Measurements from ENCODE around the gene C22orf42. TPM values are rescaled to one million over a fixed set of nuclear protein-coding genes. Genes with fewer than 3 reads are reported as not detected.

The C22orf42 gene, protein sequence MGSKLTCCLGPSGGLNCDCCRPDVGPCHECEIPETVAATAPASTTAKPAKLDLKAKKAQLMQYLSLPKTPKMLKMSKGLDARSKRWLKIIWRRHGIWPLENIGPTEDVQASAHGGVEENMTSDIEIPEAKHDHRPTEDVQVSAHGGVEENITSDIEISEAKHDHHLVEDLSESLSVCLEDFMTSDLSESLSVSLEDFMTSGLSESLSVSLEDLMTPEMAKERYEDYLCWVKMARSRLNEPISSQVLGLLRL
- total RNA-seq, result not detected
- not detected for polyA plus RNA-seq
- long read RNA-seq, donor 1, result 0 reads
- long read RNA-seq, donor 2, result 0 reads

DNA sequence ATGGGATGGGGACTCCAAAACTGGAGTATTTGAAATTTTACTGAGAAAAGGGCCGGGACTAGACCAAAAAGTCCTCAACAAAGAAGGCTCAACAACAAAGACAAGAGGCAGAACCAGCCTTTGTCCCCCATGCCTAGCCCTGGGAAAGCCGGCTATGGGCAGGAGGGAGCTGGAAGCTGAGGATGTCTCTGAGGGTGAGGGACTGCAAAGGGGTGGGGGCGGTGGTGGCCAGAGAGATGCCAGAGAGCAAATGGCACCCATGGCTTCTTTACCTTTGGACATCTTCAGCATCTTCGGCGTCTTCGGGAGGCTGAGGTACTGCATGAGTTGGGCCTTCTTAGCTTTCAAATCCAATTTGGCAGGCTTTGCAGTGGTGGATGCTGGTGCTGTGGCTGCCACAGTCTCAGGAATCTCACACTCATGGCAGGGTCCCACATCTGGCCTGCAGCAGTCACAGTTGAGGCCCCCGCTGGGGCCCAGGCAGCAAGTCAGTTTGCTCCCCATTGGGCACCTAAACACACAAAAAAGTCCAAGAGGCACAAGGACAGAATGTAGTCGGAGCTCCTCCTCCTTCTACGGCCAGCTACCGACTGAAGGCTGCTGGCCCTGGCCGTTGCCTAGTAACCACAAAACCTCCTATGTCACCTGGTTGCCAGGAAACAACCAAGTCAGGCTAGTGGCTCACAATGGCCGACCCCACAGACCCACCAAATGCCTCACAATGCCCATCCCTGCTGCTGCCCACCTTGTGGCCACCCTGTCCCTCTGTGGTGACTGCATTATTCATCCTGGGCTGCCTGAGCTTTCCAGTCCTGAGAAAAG, at the start of gene C22orf42:
C22orf42 (minus strand) TSS at position 592 of the 822 bp plus-strand sequence; CDS start at position 504, 88 bp downstream.
- TF ChIP-seq, protein P1, sequence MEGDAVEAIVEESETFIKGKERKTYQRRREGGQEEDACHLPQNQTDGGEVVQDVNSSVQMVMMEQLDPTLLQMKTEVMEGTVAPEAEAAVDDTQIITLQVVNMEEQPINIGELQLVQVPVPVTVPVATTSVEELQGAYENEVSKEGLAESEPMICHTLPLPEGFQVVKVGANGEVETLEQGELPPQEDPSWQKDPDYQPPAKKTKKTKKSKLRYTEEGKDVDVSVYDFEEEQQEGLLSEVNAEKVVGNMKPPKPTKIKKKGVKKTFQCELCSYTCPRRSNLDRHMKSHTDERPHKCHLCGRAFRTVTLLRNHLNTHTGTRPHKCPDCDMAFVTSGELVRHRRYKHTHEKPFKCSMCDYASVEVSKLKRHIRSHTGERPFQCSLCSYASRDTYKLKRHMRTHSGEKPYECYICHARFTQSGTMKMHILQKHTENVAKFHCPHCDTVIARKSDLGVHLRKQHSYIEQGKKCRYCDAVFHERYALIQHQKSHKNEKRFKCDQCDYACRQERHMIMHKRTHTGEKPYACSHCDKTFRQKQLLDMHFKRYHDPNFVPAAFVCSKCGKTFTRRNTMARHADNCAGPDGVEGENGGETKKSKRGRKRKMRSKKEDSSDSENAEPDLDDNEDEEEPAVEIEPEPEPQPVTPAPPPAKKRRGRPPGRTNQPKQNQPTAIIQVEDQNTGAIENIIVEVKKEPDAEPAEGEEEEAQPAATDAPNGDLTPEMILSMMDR (IDR thresholded peaks at IDR 0.05), result no peak
- H3K4me1 ChIP-seq, result no peaks in the 10 kb centered on the region
- H3K27ac ChIP-seq, result no peak within 1 kb of the TSS
- WGBS, 3 donors, result 69 to 76% (median 72%) methylated on average over 12 of the region's 12 CpGs
- no peaks in the 10 kb centered on the region for H3K36me3 ChIP-seq (ENCODE audit: insufficient read depth in 1 of 2, low read depth in 1 of 2)
- peaks cover 0 to 14% (median 5%) of the 10 kb centered on the region in 3 donors for H3K27me3 ChIP-seq (ENCODE audit: insufficient read depth in 3 of 3, low read length in 2 of 3)
- ATAC-seq (no peak), DNase-seq (no peak)
- no peaks in the 10 kb centered on the region for H3K9me3 ChIP-seq
- no peak within 1 kb of the TSS for H3K4me3 ChIP-seq
- intact Hi-C loops (cut with DNase I), result no loop called here

DNA sequence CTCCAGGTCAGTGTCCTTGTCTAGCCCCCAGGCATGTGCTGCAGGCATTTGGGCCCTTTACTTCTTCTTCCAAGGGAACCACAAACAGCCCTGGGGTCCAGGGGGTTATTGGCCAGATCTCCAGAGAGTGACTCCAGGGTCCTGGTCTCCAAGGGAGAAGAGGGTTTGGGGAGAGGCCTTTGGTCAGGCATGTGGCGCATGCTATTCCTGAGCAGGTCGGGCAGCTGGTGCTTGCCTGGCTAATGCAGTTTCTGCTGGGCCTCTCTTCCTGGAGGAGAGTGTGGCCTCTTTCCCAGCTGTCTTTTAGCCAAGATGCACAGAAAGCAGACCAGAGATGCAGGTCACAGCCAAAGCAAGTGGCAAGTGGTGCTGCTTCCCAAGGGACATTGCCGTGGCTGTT, 49.6 kb upstream of the C22orf42 start:
- Histone ChIP-seq H3K36me3 (ENCODE audit: insufficient read depth in 1 of 2, low read depth in 1 of 2) (no peaks in the 10 kb centered on the region), H3K4me3 (no peak overlapping the region), H3K4me1 (no peaks in the 10 kb centered on the region), H3K9me3 (no peaks in the 10 kb centered on the region), H3K27ac (no peak overlapping the region), H3K27me3 (ENCODE audit: insufficient read depth in 3 of 3, low read length in 2 of 3) (peaks cover 0 to 11% (median 2%) of the 10 kb centered on the region in 3 donors)
- intact Hi-C loops (cut with DNase I), result loop anchor here in 1 of 2 donors (10.0 kb wide), 1 partner anchor 234 kb away; no protein-coding TSS in a partner anchor
- WGBS, 3 donors, result 59 to 82% (median 70%) methylated on average over 3 of the region's 3 CpGs
- DNase-seq (no peak), ATAC-seq (no peak)
- TF ChIP-seq, protein P1 (IDR thresholded peaks at IDR 0.05), result no peak

DNA sequence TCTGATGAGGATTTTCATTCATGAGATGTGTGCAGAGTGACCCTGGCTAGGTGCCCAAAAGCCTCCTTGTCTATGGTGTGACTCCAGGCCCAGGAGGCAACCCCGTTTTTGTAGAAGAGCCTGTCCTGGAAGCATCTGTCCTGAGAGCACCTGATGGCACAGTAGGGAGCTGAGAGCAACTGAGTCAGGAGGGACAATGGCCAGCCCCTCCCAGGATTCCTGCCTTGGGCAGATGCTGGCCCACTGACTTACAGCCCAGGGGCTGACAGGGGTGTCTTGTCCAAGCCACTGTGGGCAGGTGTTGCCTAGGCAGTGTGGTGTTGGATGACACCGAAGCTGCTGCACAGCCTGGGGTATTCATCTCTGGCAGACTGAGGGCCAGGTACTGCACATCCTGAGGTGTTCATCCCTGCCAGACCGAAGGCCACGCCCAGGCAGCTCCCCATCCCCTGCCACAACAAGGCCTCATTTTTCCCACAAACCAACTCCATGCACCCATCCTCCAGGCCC, 48.9 kb upstream of the C22orf42 start:
- intact Hi-C loops (cut with DNase I), result loop anchor here in 1 of 2 donors (10.0 kb wide), 1 partner anchor 233 kb away; no protein-coding TSS in a partner anchor
- peaks cover 0 to 15% (median 5%) of the 10 kb centered on the region in 3 donors for H3K27me3 ChIP-seq (ENCODE audit: insufficient read depth in 3 of 3, low read length in 2 of 3)
- TF ChIP-seq, protein P1 (IDR thresholded peaks at IDR 0.05), result no peak
- H3K36me3 ChIP-seq (ENCODE audit: insufficient read depth in 1 of 2, low read depth in 1 of 2), result no peaks in the 10 kb centered on the region
- H3K4me1 ChIP-seq, result no peaks in the 10 kb centered on the region
- DNase-seq (no peak), ATAC-seq (no peak)
- WGBS, 3 donors, result 78 to 89% (median 89%) methylated on average over 4 of the region's 4 CpGs
- H3K27ac ChIP-seq, result no peak overlapping the region
- H3K9me3 ChIP-seq, result no peaks in the 10 kb centered on the region
- H3K4me3 ChIP-seq, result no peak overlapping the region

DNA sequence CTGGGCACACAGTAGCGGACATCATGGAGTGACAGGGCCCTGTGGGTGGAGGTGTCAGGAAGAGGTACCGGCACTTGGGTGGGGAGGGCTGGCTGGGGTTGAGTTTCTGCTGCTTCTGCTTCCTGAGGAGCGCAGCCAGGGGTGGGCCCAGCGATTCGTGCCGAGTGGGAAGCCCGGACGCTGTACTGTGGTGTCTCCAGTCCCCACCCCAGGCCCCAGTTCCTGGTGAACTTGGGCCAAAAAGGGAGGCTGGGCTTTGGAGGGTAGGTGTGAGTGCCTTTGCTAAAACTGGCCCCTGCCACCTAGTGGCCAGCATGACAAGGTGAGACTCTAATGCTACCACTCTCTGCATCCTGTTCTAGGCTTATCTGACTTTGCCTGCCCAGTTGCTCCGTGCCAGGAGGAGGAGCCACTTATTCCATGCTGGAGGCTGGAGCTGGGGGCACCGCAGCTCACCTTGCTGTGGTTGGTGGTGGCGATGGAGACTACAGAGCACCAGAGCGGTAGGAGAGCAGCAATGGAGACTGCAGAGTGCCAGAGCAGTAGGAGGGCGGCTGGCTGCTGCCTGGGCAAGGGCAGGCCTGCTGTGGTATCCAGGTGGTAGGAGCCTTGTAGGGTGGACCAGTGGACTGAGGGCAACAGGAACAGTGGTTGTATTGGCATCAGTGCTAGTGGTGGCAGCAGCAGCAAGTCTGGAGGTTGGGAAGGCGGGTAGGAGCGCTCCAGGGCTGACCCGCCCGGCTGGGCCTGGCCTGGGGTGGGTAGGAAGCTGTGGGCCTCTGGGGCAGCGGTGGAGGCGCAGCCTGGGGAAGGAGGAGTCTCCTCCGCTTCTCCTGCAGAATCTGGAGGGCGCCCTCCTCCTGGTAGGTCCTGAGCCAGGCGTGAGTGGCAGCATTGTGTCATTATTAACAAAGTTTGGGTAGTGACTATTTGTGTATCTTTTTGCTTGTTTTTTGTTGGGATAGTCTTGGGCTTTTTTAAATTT, 48.0 kb upstream of the C22orf42 start:
- no peaks in the 10 kb centered on the region for H3K36me3 ChIP-seq (ENCODE audit: insufficient read depth in 1 of 2, low read depth in 1 of 2)
- H3K27ac ChIP-seq, result no peak overlapping the region
- WGBS, 3 donors, result 78 to 86% (median 80%) methylated on average over 22 of the region's 22 CpGs
- H3K4me1 ChIP-seq, result no peaks in the 10 kb centered on the region
- no peak for DNase-seq
- peaks cover 0 to 18% (median 5%) of the 10 kb centered on the region in 3 donors for H3K27me3 ChIP-seq (ENCODE audit: insufficient read depth in 3 of 3, low read length in 2 of 3)
- no peaks in the 10 kb centered on the region for H3K9me3 ChIP-seq
- no peak overlapping the region for H3K4me3 ChIP-seq
- TF ChIP-seq, protein P1 (IDR thresholded peaks at IDR 0.05), result peak; percentile 27
- no peak for ATAC-seq
- intact Hi-C loops (cut with DNase I), result loop anchor here in 1 of 2 donors (10.0 kb wide), 1 partner anchor 232 kb away; no protein-coding TSS in a partner anchor

Measured in psoas muscle (tissue), 8 donors.